ENCODE results near the gene EPDR1. TPM values are rescaled to one million over a fixed set of nuclear protein-coding genes. Genes with fewer than 3 reads are reported as not detected.

EPDR1 gene
- total RNA-seq, 2 donors from 2014 or later: 2.7 to 7.3 TPM

DNA sequence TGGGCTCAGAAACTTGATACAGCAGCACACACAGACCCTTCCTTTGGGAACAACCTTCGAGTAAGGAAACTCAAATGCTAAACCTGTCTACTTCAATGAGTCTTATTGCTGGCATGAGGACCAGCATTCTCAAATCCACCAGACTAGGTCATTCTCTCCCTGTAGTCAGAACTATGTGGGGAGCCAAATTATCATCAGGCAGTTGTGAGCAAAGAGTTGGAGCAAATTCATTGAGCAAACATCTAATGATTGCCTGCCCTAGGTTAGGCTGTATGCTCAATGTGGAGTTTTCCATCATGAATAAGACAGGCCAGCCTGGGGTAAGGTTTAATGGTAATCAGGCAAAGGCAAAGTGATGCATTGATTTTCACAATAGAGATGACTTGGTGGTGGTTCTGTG is 3.6 kb downstream of the EPDR1 start:
- 83 to 100% methylated on average over 1 of the region's 1 CpG for WGBS, 2 experiments (ENCODE audit: insufficient coverage in 1 of 2, insufficient read length in 1 of 2)

DNA sequence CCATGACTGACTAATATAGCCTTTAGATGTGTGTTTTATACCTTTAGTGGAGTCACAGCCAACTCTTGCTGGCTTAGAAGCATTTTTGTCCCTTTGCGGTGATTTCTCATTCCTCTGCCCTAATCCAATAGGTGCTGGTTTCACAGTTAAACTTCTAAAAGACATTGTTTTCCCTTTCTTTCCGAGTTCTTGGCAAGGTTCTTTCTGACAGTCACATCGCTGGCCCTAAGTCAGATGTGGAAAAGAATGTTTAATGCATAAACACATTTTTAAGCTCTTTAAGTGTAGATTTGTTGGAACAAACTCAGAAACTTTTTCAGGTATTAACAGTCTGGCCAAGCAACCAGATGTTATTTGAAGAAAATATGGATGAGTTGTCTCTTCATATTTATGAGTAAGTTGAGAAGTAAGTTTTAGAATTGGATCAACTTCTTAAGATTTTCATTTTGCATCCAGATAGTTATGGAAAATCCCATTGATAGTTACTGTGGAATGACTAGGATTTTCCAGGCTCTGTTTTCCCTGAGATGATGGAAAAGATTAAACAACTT is 4.1 kb downstream of the EPDR1 start:
- Mint-ChIP-seq H3K9me3 (peaks cover 8% of the 10 kb centered on the region), H3K4me3 (no peak overlapping the region), H3K4me1 (peaks cover 5% of the 10 kb centered on the region), H3K36me3 (ENCODE audit: low read depth) (no peaks in the 10 kb centered on the region), H3K27ac (no peak overlapping the region), H3K27me3 (ENCODE audit: insufficient read depth) (peaks cover 34% of the 10 kb centered on the region)
- H3K36me3 ChIP-seq (ENCODE audit: control insufficient read depth, insufficient read depth, low read length): no peaks in the 10 kb centered on the region
- no peak overlapping the region for H3K27ac ChIP-seq (ENCODE audit: low read depth, low read length)
- WGBS, 2 experiments (ENCODE audit: insufficient coverage in 1 of 2, insufficient read length in 1 of 2): 93 to 95% methylated on average over 3 of the region's 3 CpGs
- H3K9me3 ChIP-seq (ENCODE audit: control insufficient read depth, low read length): peaks cover 9% of the 10 kb centered on the region
- H3K4me3 ChIP-seq (ENCODE audit: low read length): no peak overlapping the region
- H3K9ac ChIP-seq (ENCODE audit: extremely low read depth, low read length, poor library complexity, severe bottlenecking): no peak overlapping the region
- no peaks in the 10 kb centered on the region for H3K4me1 ChIP-seq (ENCODE audit: control insufficient read depth, insufficient read depth, low read length)
- no peak for DNase-seq
- TF ChIP-seq, protein P1, sequence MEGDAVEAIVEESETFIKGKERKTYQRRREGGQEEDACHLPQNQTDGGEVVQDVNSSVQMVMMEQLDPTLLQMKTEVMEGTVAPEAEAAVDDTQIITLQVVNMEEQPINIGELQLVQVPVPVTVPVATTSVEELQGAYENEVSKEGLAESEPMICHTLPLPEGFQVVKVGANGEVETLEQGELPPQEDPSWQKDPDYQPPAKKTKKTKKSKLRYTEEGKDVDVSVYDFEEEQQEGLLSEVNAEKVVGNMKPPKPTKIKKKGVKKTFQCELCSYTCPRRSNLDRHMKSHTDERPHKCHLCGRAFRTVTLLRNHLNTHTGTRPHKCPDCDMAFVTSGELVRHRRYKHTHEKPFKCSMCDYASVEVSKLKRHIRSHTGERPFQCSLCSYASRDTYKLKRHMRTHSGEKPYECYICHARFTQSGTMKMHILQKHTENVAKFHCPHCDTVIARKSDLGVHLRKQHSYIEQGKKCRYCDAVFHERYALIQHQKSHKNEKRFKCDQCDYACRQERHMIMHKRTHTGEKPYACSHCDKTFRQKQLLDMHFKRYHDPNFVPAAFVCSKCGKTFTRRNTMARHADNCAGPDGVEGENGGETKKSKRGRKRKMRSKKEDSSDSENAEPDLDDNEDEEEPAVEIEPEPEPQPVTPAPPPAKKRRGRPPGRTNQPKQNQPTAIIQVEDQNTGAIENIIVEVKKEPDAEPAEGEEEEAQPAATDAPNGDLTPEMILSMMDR (conservative IDR thresholded peaks at IDR 0.05): no peak
- H3K27me3 ChIP-seq (ENCODE audit: control insufficient read depth, insufficient read depth, low read length, poor library complexity, severe bottlenecking): peaks cover 32% of the 10 kb centered on the region

More for the DNA sequence above, 3.6 kb downstream of the EPDR1 start:
- Histone ChIP-seq H3K9ac (ENCODE audit: extremely low read depth, low read length, poor library complexity, severe bottlenecking) (no peak overlapping the region), H3K4me3 (ENCODE audit: low read length) (no peak overlapping the region), H3K9me3 (ENCODE audit: control insufficient read depth, low read length) (peaks cover 9% of the 10 kb centered on the region), H3K27ac (ENCODE audit: low read depth, low read length) (no peak overlapping the region), H3K4me1 (ENCODE audit: control insufficient read depth, insufficient read depth, low read length) (no peaks in the 10 kb centered on the region), H3K27me3 (ENCODE audit: control insufficient read depth, insufficient read depth, low read length, poor library complexity, severe bottlenecking) (peaks cover 37% of the 10 kb centered on the region), H3K36me3 (ENCODE audit: control insufficient read depth, insufficient read depth, low read length) (no peaks in the 10 kb centered on the region)
- peaks cover 40% of the 10 kb centered on the region for H3K27me3 Mint-ChIP-seq (ENCODE audit: insufficient read depth)
- no peaks in the 10 kb centered on the region for H3K36me3 Mint-ChIP-seq (ENCODE audit: low read depth)
- TF ChIP-seq, protein P1 (conservative IDR thresholded peaks at IDR 0.05): no peak
- no peak overlapping the region for H3K27ac Mint-ChIP-seq
- H3K4me1 Mint-ChIP-seq: peaks cover 5% of the 10 kb centered on the region
- no peak overlapping the region for H3K4me3 Mint-ChIP-seq
- H3K9me3 Mint-ChIP-seq: peaks cover 8% of the 10 kb centered on the region
- no peak for DNase-seq

DNA sequence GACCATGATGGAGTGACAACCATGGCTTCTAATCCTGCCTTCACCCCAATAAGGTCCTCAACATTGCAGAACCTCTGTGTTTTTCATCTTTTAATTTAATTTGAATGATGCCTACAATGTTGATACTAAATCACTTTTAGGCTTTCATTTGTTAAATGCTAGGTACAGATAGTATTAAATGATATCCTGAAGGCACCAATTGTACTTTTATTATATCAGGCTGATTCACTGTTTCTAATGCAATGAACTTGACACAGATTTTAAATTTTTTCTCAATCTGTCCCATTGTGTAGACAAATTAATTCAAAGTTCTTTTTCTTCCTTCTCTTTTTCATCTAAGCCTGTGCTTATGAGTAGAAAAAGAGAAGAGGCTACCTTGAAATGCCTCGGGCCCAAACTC is 5.2 kb downstream of the EPDR1 start:
- Histone ChIP-seq H3K27me3 (ENCODE audit: control insufficient read depth, insufficient read depth, low read length, poor library complexity, severe bottlenecking) (peaks cover 21% of the 10 kb centered on the region), H3K9ac (ENCODE audit: extremely low read depth, low read length, poor library complexity, severe bottlenecking) (no peak overlapping the region), H3K4me3 (ENCODE audit: low read length) (no peak overlapping the region), H3K27ac (ENCODE audit: low read depth, low read length) (no peak overlapping the region), H3K36me3 (ENCODE audit: control insufficient read depth, insufficient read depth, low read length) (no peaks in the 10 kb centered on the region), H3K4me1 (ENCODE audit: control insufficient read depth, insufficient read depth, low read length) (no peaks in the 10 kb centered on the region), H3K9me3 (ENCODE audit: control insufficient read depth, low read length) (peaks cover 9% of the 10 kb centered on the region)
- peaks cover 24% of the 10 kb centered on the region for H3K27me3 Mint-ChIP-seq (ENCODE audit: insufficient read depth)
- DNase-seq: no peak
- H3K4me3 Mint-ChIP-seq: no peak overlapping the region
- no peaks in the 10 kb centered on the region for H3K4me1 Mint-ChIP-seq
- no peak overlapping the region for H3K27ac Mint-ChIP-seq
- peaks cover 8% of the 10 kb centered on the region for H3K9me3 Mint-ChIP-seq
- TF ChIP-seq, protein P1 (conservative IDR thresholded peaks at IDR 0.05): no peak
- 100% methylated on average over 1 of the region's 1 CpG; no CpG with 5 or more reads in 1 of the 2 experiments for WGBS, 2 experiments (ENCODE audit: insufficient coverage in 1 of 2, insufficient read length in 1 of 2)
- H3K36me3 Mint-ChIP-seq (ENCODE audit: low read depth): no peaks in the 10 kb centered on the region
